Chondrocyte (in vitro differentiated cells): ENCODE measurements around the gene TFF3. TPM values are rescaled to one million over a fixed set of nuclear protein-coding genes. Genes with fewer than 3 reads are reported as not detected.

ENCODE experiments used
- DNase-seq: peaks from one replicate; pipeline ENCODE4 v3.0.0; 2021; ENCODE audit warnings: mixed read lengths, low spot score
- H3K27ac Mint-ChIP-seq: one replicate; pipeline ENCODE4 v1.8.0; 2021; ENCODE audit warnings: mild to moderate bottlenecking, moderate library complexity, mixed read lengths; ENCODE audit not compliant: unreplicated experiment
- H3K27me3 Mint-ChIP-seq: 2 replicates; pipeline ENCODE4 v1.8.0; 2021; ENCODE audit warnings: low read depth, mixed read lengths
- H3K36me3 Mint-ChIP-seq: 2 replicates; pipeline ENCODE4 v1.8.0; 2021; ENCODE audit warnings: low read depth, mixed read lengths
- H3K4me1 Mint-ChIP-seq: 2 replicates; pipeline ENCODE4 v1.8.0; 2021; ENCODE audit warnings: low read depth, mild to moderate bottlenecking, mixed read lengths
- H3K4me3 Mint-ChIP-seq: one replicate; pipeline ENCODE4 v1.8.0; 2021; ENCODE audit warnings: mild to moderate bottlenecking, moderate library complexity, mixed read lengths; ENCODE audit not compliant: unreplicated experiment
- H3K9me3 Mint-ChIP-seq: 2 replicates; pipeline ENCODE4 v1.8.0; 2021; ENCODE audit warnings: low read depth, mixed read lengths
- total RNA-seq: library from RNA; stranded (reverse); gene quantifications from 3 replicates; pipeline ENCODE4 v1.2.1, GENCODE V29; 2021
- TF ChIP-seq, protein P1 (sequence below): fragments of 200-600 bp; sonication (generic); IDR thresholded peaks from 2 replicates; pipeline ENCODE4 v1.5.0; 2021; ENCODE audit warnings: antibody characterized with exemption, mild to moderate bottlenecking, moderate library complexity

Gene TFF3
- total RNA-seq, 1 donor from 2014 or later, result 1.3 TPM

DNA sequence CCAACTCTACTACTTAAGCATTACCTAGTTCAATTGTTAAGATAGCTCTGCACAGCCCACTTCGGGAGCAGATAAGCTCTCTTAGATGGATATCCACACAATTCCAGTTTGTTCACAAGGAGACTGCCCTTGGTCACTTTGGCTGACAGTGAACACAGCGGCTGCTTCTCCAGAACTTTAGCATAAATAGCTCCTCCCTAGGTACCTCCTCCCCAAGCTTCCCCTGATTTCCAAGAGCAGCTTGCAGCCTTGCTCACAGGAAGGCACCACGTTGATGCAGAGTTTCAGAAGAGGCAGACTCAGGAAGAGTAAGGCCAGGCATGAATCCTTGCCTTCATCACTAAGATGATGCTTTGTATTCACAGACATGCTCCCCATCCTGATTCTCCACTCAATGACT lies 24.7 kb downstream of the TFF3 start:
- Mint-ChIP-seq H3K36me3 (no peaks in the 10 kb centered on the region), H3K9me3 (peaks cover 10% of the 10 kb centered on the region), H3K27me3 (peaks cover 13% of the 10 kb centered on the region), H3K4me1 (peaks cover 8% of the 10 kb centered on the region), H3K27ac (no peak overlapping the region), H3K4me3 (no peak overlapping the region)
- DNase-seq, result no peak
- TF ChIP-seq, protein P1, sequence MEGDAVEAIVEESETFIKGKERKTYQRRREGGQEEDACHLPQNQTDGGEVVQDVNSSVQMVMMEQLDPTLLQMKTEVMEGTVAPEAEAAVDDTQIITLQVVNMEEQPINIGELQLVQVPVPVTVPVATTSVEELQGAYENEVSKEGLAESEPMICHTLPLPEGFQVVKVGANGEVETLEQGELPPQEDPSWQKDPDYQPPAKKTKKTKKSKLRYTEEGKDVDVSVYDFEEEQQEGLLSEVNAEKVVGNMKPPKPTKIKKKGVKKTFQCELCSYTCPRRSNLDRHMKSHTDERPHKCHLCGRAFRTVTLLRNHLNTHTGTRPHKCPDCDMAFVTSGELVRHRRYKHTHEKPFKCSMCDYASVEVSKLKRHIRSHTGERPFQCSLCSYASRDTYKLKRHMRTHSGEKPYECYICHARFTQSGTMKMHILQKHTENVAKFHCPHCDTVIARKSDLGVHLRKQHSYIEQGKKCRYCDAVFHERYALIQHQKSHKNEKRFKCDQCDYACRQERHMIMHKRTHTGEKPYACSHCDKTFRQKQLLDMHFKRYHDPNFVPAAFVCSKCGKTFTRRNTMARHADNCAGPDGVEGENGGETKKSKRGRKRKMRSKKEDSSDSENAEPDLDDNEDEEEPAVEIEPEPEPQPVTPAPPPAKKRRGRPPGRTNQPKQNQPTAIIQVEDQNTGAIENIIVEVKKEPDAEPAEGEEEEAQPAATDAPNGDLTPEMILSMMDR, result no peak

DNA sequence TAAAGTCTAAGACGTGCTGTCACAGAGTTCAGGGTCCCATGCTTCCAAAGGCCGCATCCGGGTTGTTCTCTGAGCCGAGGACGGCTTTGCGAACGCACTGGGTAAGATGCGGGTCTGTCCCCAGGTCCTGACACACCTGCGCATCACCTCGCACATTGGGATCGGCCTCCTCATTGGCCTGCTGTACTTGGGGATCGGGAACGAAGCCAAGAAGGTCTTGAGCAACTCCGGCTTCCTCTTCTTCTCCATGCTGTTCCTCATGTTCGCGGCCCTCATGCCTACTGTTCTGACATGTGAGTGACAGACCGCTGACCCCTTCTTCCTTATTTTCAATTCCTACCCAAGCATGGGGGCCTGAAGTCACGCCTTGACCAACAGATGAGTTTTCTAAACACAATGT lies 25.3 kb downstream of the TFF3 start:
- no peak overlapping the region for H3K4me3 Mint-ChIP-seq

DNA sequence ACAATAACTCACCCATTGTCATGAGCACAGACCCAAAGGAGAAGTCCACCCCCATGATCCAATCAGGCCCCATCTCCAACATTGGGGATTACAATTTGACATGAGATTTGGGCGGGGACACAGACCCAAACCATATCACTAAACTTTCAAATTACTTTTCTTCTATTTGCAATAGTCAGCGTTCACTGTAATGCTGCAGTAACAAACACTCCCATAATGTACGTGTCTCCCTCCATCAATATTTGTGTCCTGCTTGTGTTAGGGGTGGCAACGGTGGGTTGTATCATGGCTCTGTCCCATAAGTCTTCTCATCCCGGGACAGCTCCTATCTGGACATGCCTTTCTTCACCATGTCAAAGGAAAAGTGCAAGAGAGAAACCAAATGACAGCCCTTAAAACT lies 26.2 kb downstream of the TFF3 start:
- Mint-ChIP-seq H3K27me3 (peaks cover 7% of the 10 kb centered on the region), H3K27ac (no peak overlapping the region), H3K36me3 (no peaks in the 10 kb centered on the region), H3K4me3 (no peak overlapping the region), H3K4me1 (peaks cover 8% of the 10 kb centered on the region), H3K9me3 (peaks cover 10% of the 10 kb centered on the region)
- TF ChIP-seq, protein P1, result no peak
- no peak for DNase-seq

More for the DNA sequence above, 25.3 kb downstream of the TFF3 start:
- Mint-ChIP-seq H3K36me3 (no peaks in the 10 kb centered on the region), H3K9me3 (peaks cover 10% of the 10 kb centered on the region), H3K27ac (no peak overlapping the region), H3K27me3 (peaks cover 10% of the 10 kb centered on the region), H3K4me1 (peaks cover 8% of the 10 kb centered on the region)
- TF ChIP-seq, protein P1, result no peak
- DNase-seq, result peak; percentile 61

DNA sequence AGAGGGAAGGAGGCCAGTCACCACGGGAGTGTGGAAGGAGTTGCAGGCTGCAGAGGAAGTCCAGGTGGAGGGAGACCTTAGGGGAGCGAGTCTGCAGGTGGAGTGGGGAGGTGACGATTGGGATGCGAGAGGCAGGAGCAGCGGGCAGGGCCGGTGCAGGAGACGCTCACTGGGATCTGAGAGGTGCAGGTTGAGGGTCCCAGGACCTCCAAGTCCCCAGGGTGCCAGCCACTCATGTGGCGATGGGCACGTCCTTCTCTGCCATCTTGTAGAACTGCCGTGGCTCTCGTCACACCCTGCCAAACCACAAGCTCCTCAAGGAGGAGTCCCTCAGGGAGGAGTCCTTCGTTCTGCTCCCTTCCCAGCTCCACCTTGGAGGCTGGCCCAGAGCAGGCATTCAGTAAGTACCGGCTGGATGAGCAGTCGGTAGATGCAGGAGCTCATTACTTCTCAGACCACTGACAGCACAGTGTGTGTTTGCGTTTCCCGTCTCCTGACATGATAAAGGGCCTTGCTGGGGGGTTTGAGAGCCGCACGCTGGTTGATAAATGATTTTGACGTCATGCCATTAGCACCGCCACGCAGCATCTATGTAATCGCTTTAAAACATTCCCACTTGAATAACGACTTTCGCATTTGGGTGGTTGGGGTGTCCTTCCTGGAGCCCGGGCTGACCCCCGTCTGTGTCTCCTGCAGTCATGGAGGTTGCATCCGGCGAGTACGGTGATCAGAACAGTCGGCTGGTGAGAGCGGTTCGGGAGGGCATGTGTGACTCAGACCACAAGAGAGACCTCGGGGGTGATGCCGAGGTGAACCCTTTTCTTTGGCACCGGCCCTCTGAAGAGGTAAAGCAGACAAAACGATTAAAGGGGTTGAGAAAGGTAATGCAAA lies 27.8 kb downstream of the TFF3 start:
- peaks cover 10% of the 10 kb centered on the region for H3K9me3 Mint-ChIP-seq
- no peak overlapping the region for H3K4me3 Mint-ChIP-seq
- no peaks in the 10 kb centered on the region for H3K36me3 Mint-ChIP-seq
- no peak overlapping the region for H3K27ac Mint-ChIP-seq
- H3K4me1 Mint-ChIP-seq, result peaks cover 8% of the 10 kb centered on the region
- peak; percentile 78 for DNase-seq
- TF ChIP-seq, protein P1, result no peak
- peaks cover 9% of the 10 kb centered on the region for H3K27me3 Mint-ChIP-seq

DNA sequence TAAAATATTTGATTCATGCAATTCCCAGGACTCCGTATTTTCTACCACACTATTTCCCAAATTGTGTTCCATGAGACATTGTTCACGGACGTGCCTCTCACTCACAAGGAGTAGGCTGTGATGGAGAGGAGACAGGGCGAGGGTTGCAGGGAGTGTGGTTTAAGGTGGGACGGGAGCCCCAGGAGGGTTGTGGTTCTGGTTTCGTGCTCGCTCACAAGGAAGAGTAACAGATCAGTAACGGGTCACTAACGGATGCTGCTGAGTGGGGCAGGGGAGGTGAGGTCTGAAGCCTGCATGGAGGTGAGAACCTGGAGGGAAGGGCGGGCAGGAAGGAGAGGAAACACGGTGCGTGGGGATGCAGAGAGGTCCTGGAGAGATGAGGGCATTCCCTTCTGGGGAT lies 28.8 kb downstream of the TFF3 start:
- peaks cover 10% of the 10 kb centered on the region for H3K9me3 Mint-ChIP-seq
- no peaks in the 10 kb centered on the region for H3K36me3 Mint-ChIP-seq
- TF ChIP-seq, protein P1, result no peak
- H3K27me3 Mint-ChIP-seq, result peaks cover 9% of the 10 kb centered on the region
- H3K27ac Mint-ChIP-seq, result no peak overlapping the region
- peaks cover 8% of the 10 kb centered on the region for H3K4me1 Mint-ChIP-seq
- no peak for DNase-seq
- H3K4me3 Mint-ChIP-seq, result no peak overlapping the region
